Measurements from ENCODE around the gene EFCAB8. TPM values are rescaled to one million over a fixed set of nuclear protein-coding genes. Genes with fewer than 3 reads are reported as not detected.
A peak's percentile ranks its signal among the peaks of the same experiment; 100 is the strongest.

EFCAB8 gene
- total and polyA plus RNA-seq, 8 donors, result 0.18 to 0.45 TPM; not detected in 6

GRCh38 chr20:32995802-32996201, 137.1 kb downstream of the EFCAB8 start:
- no peak overlapping the region for H3K4me3 ChIP-seq
- peaks cover 0 to 10% (median 2%) of the 10 kb centered on the region in 4 donors for H3K9me3 ChIP-seq
- TF ChIP-seq EP300 (IDR thresholded peaks at IDR 0.05) (no peak), POLR2A (IDR thresholded peaks at IDR 0.05) (no peak), POLR2AphosphoS5 (IDR thresholded peaks at IDR 0.05) (no peak)
- TF ChIP-seq, protein P1, sequence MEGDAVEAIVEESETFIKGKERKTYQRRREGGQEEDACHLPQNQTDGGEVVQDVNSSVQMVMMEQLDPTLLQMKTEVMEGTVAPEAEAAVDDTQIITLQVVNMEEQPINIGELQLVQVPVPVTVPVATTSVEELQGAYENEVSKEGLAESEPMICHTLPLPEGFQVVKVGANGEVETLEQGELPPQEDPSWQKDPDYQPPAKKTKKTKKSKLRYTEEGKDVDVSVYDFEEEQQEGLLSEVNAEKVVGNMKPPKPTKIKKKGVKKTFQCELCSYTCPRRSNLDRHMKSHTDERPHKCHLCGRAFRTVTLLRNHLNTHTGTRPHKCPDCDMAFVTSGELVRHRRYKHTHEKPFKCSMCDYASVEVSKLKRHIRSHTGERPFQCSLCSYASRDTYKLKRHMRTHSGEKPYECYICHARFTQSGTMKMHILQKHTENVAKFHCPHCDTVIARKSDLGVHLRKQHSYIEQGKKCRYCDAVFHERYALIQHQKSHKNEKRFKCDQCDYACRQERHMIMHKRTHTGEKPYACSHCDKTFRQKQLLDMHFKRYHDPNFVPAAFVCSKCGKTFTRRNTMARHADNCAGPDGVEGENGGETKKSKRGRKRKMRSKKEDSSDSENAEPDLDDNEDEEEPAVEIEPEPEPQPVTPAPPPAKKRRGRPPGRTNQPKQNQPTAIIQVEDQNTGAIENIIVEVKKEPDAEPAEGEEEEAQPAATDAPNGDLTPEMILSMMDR (IDR thresholded peaks at IDR 0.05), result no peak
- no peaks in the 10 kb centered on the region for H3K4me1 ChIP-seq
- intact Hi-C loops (cut with DNase I; ENCODE audit: low total_unique reads), result no loop called here
- no peak overlapping the region for H3K27ac ChIP-seq
- H3K36me3 ChIP-seq, result no peaks in the 10 kb centered on the region
- no peaks in the 10 kb centered on the region for H3K27me3 ChIP-seq
- no peak for DNase-seq

DNA sequence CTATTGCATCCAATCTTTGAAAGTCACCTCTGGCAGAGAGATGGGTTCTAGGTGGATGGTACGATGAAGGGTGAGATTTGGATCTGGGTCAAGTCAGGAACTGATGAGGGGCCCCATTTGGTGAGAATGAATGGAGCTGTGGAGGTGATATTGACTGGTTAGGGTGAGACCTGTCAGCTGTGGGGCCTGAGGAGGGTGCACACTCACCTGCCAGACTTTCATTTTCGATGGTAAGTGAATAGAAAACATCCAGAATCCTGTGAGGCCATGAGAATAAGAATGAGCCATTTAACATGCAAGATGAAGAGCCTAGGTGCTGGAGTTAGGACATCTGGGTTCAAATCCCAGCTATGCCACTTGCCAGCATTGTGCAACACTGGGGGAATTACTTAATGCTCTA, 138.7 kb downstream of the EFCAB8 start:
- Histone ChIP-seq H3K27me3 (no peaks in the 10 kb centered on the region), H3K36me3 (no peaks in the 10 kb centered on the region), H3K4me3 (no peak overlapping the region), H3K4me1 (no peaks in the 10 kb centered on the region), H3K27ac (no peak overlapping the region), H3K9me3 (peaks cover 0 to 10% (median 2%) of the 10 kb centered on the region in 4 donors)
- WGBS, 5 donors, result 57 to 77% (median 67%) methylated on average over 2 of the region's 2 CpGs
- TF ChIP-seq EP300 (IDR thresholded peaks at IDR 0.05), result no peak
- no peak for TF ChIP-seq POLR2A (IDR thresholded peaks at IDR 0.05)
- TF ChIP-seq, protein P1 (IDR thresholded peaks at IDR 0.05), result no peak
- no peak for TF ChIP-seq POLR2AphosphoS5 (IDR thresholded peaks at IDR 0.05)
- intact Hi-C loops (cut with DNase I; ENCODE audit: low total_unique reads), result no loop called here
- DNase-seq, result no peak

- intact Hi-C loops (cut with DNase I; ENCODE audit: low total_unique reads), result no loop called here
- no peaks in the 10 kb centered on the region for H3K36me3 ChIP-seq
- WGBS, 5 donors, result 52 to 70% (median 67%) methylated on average over 9 of the region's 9 CpGs
These were observed 141.0 kb downstream of the EFCAB8 start for GRCh38 chr20:32999603-33000250.

GRCh38 chr20:33000802-33001466, 142.2 kb downstream of the EFCAB8 start:
- no peak overlapping the region for H3K27ac ChIP-seq
- H3K9me3 ChIP-seq, result peaks cover 0 to 7% (median 0%) of the 10 kb centered on the region in 4 donors
- intact Hi-C loops (cut with DNase I; ENCODE audit: low total_unique reads), result no loop called here
- no peaks in the 10 kb centered on the region for H3K36me3 ChIP-seq
- no peak for DNase-seq
- H3K27me3 ChIP-seq, result no peaks in the 10 kb centered on the region
- H3K4me3 ChIP-seq, result no peak overlapping the region
- H3K4me1 ChIP-seq, result no peaks in the 10 kb centered on the region
- WGBS, 5 donors, result 43 to 54% (median 53%) methylated on average over 7 to 9 of the region's 9 CpGs
- TF ChIP-seq POLR2A (IDR thresholded peaks at IDR 0.05) (no peak), EP300 (IDR thresholded peaks at IDR 0.05) (no peak)
- TF ChIP-seq, protein P1 (IDR thresholded peaks at IDR 0.05), result no peak

More at GRCh38 chr20:32999603-33000250, 141.0 kb downstream of the EFCAB8 start:
- H3K27me3 ChIP-seq, result no peaks in the 10 kb centered on the region
- DNase-seq, result peak in 1 of 2 donors; percentile 53
- no peak overlapping the region for H3K4me3 ChIP-seq
- TF ChIP-seq, protein P1 (IDR thresholded peaks at IDR 0.05), result no peak
- no peak for TF ChIP-seq POLR2AphosphoS5 (IDR thresholded peaks at IDR 0.05)
- TF ChIP-seq EP300 (IDR thresholded peaks at IDR 0.05), result no peak
- peaks cover 0 to 10% (median 2%) of the 10 kb centered on the region in 4 donors for H3K9me3 ChIP-seq
- no peaks in the 10 kb centered on the region for H3K4me1 ChIP-seq
- H3K27ac ChIP-seq, result no peak overlapping the region

Data from stomach (tissue), 9 donors.